Endometrial microvascular endothelial cells (primary cell): ENCODE results near the gene EXOC4. TPM values are rescaled to one million over a fixed set of nuclear protein-coding genes. Genes with fewer than 3 reads are reported as not detected.

Experiments
- in situ Hi-C: cut with HindIII; loops from 2 replicates; pipeline ENCODE4 v1.10.0; 2017; ENCODE audit warnings: low sequenced_read_pairs, low pct_unique_long_range_greater_than_20kb; ENCODE audit errors: inconsistent ontology term
- total RNA-seq: library from RNA; depleted of rRNA; stranded (reverse); fragments of >200 nt; gene quantifications from one replicate; pipeline ENCODE4 v1.2.3, GENCODE V29; 2015; ENCODE audit errors: inconsistent ontology term

EXOC4 gene
- total RNA-seq, 1 donor from 2014 or later, result 38.5 TPM

- in situ Hi-C loops, result no loop called here
These were observed 290.8 kb downstream of the EXOC4 start for GRCh38 chr7:133543657-133544056.

DNA sequence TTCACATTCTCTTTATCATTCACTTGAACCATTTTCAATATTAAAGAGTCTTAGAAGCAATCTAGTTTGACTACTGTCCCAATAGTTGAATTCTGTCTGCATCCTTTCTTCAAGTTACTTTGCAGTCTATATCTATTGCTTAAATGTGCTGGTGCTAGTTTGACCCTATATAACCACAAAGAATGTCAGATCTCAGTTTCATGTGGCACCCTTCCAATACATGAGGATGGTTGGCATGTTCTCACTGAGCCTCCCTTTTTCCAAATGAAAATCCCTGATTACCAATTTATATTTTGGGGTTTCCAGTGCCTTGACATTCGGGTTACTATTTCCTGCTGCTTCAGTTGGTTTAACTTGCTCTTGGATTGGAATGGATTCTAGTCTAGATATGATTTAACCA is 292.7 kb downstream of the EXOC4 start:
- in situ Hi-C loops, result no loop called here

DNA sequence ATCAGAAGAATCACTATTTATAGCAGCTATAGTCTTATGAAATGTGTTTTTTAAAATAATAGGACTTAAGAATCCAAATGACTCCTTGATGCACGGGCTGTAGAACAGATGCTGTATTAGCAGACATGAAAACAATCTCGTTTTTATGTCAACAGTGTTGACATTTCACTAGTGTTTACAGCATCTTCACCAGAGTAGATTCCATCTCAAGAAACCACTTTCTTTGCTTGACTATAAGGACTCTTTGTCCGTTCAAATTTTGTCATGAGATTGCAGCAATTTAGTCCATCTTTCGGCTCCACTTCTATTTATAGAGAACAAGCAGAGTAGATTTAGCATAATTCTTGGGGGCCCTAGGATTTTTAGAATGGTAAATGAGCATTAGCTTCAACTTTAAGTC is 295.1 kb downstream of the EXOC4 start:
- in situ Hi-C loops, result no loop called here

GRCh38 chr7:133549633-133550032 is 296.8 kb downstream of the EXOC4 start:
- in situ Hi-C loops, result no loop called here

DNA sequence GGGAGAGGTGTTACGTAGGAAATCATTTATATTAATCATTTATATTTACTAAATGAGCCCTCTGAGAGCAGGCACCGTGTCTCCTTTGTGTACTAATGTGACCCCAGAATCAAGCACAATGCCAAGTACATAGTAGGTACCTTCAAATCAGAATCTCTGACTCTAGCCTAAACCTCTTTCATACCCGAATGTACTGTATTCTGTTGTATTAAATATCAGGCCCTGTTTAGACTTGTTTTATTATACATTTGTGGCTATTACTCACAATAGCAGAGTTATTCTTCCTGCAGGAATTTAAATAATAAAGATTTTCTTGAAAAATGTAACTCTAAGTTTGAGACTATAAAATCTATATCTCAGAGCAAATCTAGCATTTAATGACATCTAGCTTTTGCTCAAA is 297.3 kb downstream of the EXOC4 start:
- in situ Hi-C loops, result no loop called here

- in situ Hi-C loops, result no loop called here
These were observed 297.9 kb downstream of the EXOC4 start for GRCh38 chr7:133550811-133551210.

DNA sequence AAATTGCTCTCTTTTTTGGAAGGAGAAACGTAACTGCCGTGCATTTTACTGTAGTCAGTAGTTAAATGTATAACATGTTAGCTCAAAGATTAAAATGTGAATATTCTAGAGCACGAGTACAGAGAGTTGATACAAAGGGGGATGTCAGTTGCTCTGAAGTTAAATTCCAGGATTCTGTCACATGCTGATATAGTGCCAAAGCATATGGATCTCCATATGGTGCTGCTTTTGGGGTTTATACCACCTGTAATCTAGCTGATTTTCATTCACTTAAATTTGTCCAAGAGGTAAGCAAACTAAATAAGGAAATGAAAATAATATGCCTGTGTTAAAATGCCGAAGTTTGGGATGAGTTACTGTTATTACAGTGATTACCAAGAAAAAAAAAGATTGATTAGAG is 298.6 kb downstream of the EXOC4 start:
- in situ Hi-C loops, result no loop called here

GRCh38 chr7:133552079-133552478 is 299.2 kb downstream of the EXOC4 start:
- in situ Hi-C loops, result no loop called here

GRCh38 chr7:133554330-133554729 is 301.5 kb downstream of the EXOC4 start:
- in situ Hi-C loops, result no loop called here

DNA sequence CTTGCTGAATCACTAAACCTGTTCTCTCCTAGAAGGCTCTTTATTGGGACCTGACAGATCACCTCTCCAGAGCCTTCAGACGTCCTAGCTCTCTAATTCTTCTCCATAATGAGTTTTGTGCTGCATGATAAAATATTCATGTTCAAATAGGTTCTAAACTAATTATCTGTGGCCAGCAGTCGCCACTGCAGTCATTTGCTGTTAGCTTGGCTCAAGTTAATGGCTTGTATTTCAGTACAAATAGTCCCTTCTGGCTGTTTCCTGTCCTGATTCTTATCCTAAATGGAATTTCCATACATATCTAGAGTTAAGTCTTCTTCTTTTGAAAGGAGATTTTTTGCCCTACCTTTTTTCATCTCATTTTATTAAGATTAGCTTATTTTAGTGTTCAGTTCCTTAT is 303.2 kb downstream of the EXOC4 start:
- in situ Hi-C loops, result no loop called here

- in situ Hi-C loops, result no loop called here
These were observed 303.7 kb downstream of the EXOC4 start for GRCh38 chr7:133556553-133556952.

- in situ Hi-C loops, result no loop called here
These were observed 308.0 kb downstream of the EXOC4 start for GRCh38 chr7:133560900-133561299.

GRCh38 chr7:133561396-133561795 is 308.5 kb downstream of the EXOC4 start:
- in situ Hi-C loops, result no loop called here

- in situ Hi-C loops, result no loop called here
These were observed 309.7 kb downstream of the EXOC4 start for GRCh38 chr7:133562621-133563020.

DNA sequence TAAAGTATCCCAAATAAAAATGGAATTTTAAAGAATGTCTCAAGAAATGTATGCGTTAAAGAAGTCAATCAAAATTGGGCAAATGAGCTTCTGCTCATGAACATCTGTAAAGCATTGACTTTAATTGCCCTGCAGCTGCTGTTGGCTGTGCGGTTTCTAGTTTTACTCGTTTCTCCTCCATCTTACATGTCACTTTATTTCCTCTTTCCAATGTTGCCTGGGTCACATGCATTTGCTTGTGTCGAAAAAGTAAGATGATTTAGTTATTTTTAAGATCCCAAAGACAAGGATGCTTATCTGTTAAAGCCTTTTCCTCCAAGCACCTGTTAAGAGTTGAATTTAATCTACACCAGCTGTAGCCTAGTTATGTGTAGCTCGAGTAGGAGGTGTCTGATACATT is 310.4 kb downstream of the EXOC4 start:
- in situ Hi-C loops, result no loop called here

GRCh38 chr7:133564484-133564883 is 311.6 kb downstream of the EXOC4 start:
- in situ Hi-C loops, result no loop called here

DNA sequence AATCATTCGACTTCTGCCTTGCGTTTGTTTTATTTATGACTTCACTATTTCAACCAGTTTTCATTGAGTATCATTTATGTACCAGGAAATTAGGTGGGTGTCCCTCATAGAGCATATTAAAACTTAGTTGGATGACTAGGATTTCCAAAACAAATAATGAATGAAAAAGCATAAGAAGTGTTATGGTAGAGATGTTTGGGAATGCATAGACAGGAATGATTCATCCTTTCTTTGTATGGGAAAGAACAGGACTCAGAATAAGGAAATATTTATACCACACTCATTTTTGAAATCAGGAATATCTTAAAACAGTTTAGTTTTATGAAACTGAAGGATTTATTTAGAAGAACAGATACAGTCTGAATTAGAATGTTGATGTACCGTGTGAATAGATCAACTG is 315.7 kb downstream of the EXOC4 start:
- in situ Hi-C loops, result no loop called here

- in situ Hi-C loops, result no loop called here
These were observed 317.4 kb downstream of the EXOC4 start for GRCh38 chr7:133570321-133570720.

GRCh38 chr7:133571076-133571475 is 318.2 kb downstream of the EXOC4 start:
- in situ Hi-C loops, result no loop called here

DNA sequence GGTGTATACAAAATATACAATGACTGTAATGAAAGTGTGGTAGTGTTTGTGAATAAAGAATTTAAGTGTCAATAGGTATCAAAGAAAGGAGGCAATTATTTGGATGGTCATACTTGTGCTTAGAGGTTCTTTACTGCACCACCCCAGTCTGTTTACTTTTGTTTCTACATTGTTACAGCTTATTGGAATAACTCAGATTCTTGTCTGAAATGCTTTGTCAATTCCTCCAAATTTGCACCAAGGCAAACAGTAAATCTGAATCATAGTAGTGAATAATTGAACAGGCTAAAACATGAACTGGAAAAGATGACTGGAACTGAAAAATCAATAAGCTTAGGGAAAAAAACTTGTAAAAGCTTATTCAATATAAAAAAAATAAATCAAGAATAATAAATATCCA is 319.2 kb downstream of the EXOC4 start:
- in situ Hi-C loops, result no loop called here

- in situ Hi-C loops, result no loop called here
These were observed 320.0 kb downstream of the EXOC4 start for GRCh38 chr7:133572843-133573242.
